DND-41 (cell line): ENCODE data around the gene RAVER2.

Experiments used
- ATAC-seq: fragments of 200-7000 bp; cut with Tn5 transposase; 3 replicates; pipeline ENCODE4 v1.9.1; 2021; ENCODE audit warnings: low read depth; ENCODE audit not compliant: insufficient read depth
- DNase-seq: peaks from one replicate; pipeline ENCODE4 v3.0.0-alpha.2; 2020
- H2AFZ ChIP-seq: 2 replicates; pipeline ENCODE4 v1.6.0; 2012; ENCODE audit warnings: low read depth, low read length
- H3K27ac ChIP-seq: 2 replicates; pipeline ENCODE4 v1.5.1; 2012; ENCODE audit warnings: low read length, inconsistent platforms
- H3K27me3 ChIP-seq: fragments of 200-600 bp; sonication (generic); 2 replicates; pipeline ENCODE4 v1.6.0; 2012; ENCODE audit warnings: low read length, mild to moderate bottlenecking, inconsistent platforms; ENCODE audit not compliant: insufficient read depth, poor library complexity
- H3K36me3 ChIP-seq: 2 replicates; pipeline ENCODE4 v1.5.1; 2012; ENCODE audit warnings: low read length, inconsistent platforms; ENCODE audit not compliant: insufficient read depth
- H3K4me1 ChIP-seq: 2 replicates; pipeline ENCODE4 v1.5.1; 2012; ENCODE audit warnings: mild to moderate bottlenecking, low read length; ENCODE audit not compliant: insufficient read depth
- H3K4me2 ChIP-seq: 2 replicates; pipeline ENCODE4 v1.6.0; 2012; ENCODE audit warnings: mild to moderate bottlenecking, moderate library complexity, low read length, inconsistent platforms; ENCODE audit not compliant: insufficient read depth
- H3K4me3 ChIP-seq, 2 experiments: fragments of 200-600 bp in 1 of 2; shearing (Covaris generic) in 1 of 2; 2 replicates each; pipeline ENCODE4 v1.5.1; 2012 to 2016; ENCODE audit warnings: inconsistent platforms in 2 of 2, low read length in 2 of 2, mild to moderate bottlenecking in 2 of 2, low read depth in 1 of 2, moderate library complexity in 1 of 2
- H3K79me2 ChIP-seq: 2 replicates; pipeline ENCODE4 v1.6.0; 2012; ENCODE audit warnings: low read length, inconsistent platforms; ENCODE audit not compliant: insufficient read depth
- H3K9ac ChIP-seq: 2 replicates; pipeline ENCODE4 v1.6.0; 2012; ENCODE audit warnings: low read depth, mild to moderate bottlenecking, inconsistent platforms, low read length, moderate library complexity
- H3K9me3 ChIP-seq: 2 replicates; pipeline ENCODE4 v1.5.1; 2012; ENCODE audit warnings: low read length, moderate library complexity, mild to moderate bottlenecking, inconsistent platforms; ENCODE audit not compliant: insufficient read depth, severe bottlenecking
- H4K20me1 ChIP-seq: 2 replicates; pipeline ENCODE4 v1.6.0; 2012; ENCODE audit warnings: low read length; ENCODE audit not compliant: insufficient read depth
- EZH2 ChIP-seq: IDR thresholded peaks from 3 replicates; pipeline ENCODE4 v1.6.1; 2012; ENCODE audit warnings: borderline replicate concordance, low read depth, mild to moderate bottlenecking, moderate library complexity, low read length, inconsistent platforms; ENCODE audit not compliant: severe bottlenecking
- TF ChIP-seq, protein P1 (sequence below): IDR thresholded peaks from 2 replicates; pipeline ENCODE4 v1.5.1; 2012; ENCODE audit warnings: borderline replicate concordance, low read length, moderate library complexity, mild to moderate bottlenecking; ENCODE audit not compliant: poor library complexity, severe bottlenecking; ENCODE audit errors: extremely low read depth

Gene RAVER2

DNA sequence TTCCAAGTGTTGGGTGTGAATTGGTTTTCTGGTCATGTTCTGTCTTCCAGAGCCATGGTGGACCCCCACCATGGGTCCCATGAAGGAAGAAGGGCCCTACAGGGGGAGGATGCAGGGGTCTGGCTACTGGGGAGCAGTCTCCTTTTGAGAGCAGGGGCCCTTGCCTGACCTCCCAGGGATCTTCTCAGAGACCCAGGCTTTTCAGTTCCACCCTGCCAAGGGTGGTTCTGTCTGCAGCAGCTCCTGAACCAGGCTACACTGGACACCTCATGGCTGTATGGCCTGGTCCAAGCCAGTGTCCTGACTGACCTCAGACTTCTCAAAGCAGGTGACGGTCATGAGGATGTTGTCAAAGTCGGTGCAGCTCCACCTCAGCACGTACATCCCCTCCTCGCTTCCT lies 112.5 kb downstream of the RAVER2 start:
- Histone ChIP-seq H3K4me1 (no peaks in the 10 kb centered on the region), H3K27ac (no peak overlapping the region), H3K9me3 (no peaks in the 10 kb centered on the region), H3K27me3 (no peaks in the 10 kb centered on the region), H3K4me3 (no peak overlapping the region), H3K79me2 (no peaks in the 10 kb centered on the region), H4K20me1 (no peaks in the 10 kb centered on the region), H2AFZ (no peak overlapping the region), H3K9ac (no peak overlapping the region), H3K4me2 (no peak overlapping the region), H3K36me3 (peaks cover 97% of the 10 kb centered on the region)
- TF ChIP-seq, protein P1, sequence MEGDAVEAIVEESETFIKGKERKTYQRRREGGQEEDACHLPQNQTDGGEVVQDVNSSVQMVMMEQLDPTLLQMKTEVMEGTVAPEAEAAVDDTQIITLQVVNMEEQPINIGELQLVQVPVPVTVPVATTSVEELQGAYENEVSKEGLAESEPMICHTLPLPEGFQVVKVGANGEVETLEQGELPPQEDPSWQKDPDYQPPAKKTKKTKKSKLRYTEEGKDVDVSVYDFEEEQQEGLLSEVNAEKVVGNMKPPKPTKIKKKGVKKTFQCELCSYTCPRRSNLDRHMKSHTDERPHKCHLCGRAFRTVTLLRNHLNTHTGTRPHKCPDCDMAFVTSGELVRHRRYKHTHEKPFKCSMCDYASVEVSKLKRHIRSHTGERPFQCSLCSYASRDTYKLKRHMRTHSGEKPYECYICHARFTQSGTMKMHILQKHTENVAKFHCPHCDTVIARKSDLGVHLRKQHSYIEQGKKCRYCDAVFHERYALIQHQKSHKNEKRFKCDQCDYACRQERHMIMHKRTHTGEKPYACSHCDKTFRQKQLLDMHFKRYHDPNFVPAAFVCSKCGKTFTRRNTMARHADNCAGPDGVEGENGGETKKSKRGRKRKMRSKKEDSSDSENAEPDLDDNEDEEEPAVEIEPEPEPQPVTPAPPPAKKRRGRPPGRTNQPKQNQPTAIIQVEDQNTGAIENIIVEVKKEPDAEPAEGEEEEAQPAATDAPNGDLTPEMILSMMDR, result no peak
- TF ChIP-seq EZH2, result no peak
- DNase-seq (no peak), ATAC-seq (no peak)

DNA sequence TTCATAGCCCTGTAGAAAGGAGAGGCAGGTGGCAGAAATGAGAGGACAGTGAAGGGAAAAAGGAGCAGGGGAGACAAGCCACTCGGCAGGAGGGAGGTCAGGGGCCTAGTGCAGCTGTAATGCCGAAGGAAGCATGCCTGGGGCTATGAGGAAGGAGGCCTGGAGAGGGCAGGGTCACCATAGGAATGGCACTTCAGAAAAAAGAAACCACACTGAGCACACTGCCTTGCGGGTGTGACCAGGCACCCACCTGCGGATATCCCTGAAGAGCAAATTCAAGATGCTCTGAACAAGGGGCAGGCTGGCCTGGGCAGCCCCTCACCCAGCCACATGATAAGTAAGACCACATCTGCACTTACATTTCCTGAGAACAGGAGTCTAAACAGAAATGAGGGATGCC lies 116.7 kb downstream of the RAVER2 start:
- H3K4me2 ChIP-seq, result no peak overlapping the region
- no peaks in the 10 kb centered on the region for H3K9me3 ChIP-seq
- H3K4me1 ChIP-seq, result no peaks in the 10 kb centered on the region
- H3K27me3 ChIP-seq, result no peaks in the 10 kb centered on the region
- H3K9ac ChIP-seq, result no peak overlapping the region
- no peak for TF ChIP-seq EZH2
- TF ChIP-seq, protein P1, result peak; percentile 28
- H3K36me3 ChIP-seq, result peaks cover 91% of the 10 kb centered on the region
- H3K27ac ChIP-seq, result no peak overlapping the region
- no peaks in the 10 kb centered on the region for H4K20me1 ChIP-seq
- DNase-seq, result no peak
- H3K79me2 ChIP-seq, result no peaks in the 10 kb centered on the region
- no peak overlapping the region for H3K4me3 ChIP-seq
- ATAC-seq, result no peak
- no peak overlapping the region for H2AFZ ChIP-seq

DNA sequence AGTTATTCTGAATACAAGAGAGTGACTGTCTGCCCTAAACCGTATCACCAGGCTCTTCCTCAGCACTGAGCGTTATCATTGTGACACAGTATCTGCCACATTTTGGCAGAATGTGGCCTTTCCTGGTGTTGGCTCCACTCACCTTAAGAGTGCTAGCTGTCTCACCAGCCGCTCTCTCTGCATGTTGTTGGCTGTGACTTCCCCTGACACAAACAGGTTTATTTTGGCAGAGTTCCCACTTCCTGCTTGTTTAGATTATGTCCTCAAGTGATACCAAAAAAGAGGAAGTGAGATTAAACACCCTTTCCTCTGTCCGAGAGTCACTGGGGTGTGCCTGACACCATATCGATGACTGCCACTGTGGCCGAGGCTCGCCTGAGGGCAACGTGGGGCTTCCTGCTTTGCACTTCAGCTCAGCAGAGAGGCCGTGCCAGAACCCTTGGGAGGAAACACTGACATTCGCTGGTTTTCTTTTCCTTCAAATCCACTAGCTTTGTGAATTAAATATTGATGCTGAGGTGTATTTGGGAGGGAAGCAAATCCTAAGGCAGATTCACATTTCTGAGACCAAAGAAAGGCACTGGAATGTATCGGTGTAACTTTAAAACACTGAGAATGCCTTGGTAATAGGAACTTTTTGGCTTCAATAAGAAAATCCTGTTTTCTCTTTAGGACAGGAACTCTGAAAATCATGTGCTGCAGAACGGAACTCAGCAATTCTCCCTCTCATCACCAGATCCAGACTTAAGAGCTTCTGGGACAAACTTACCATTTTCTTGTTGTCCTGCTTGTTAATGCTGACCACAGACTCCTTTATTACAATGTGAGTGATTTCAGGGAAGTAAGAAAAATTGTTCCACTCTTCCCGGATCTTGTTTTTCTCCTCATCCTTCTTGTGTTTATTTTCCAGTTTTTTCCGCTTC lies 119.4 kb downstream of the RAVER2 start:
- H3K27me3 ChIP-seq, result no peaks in the 10 kb centered on the region
- H3K4me3 ChIP-seq, result no peak overlapping the region
- peaks cover 89% of the 10 kb centered on the region for H3K36me3 ChIP-seq
- no peak overlapping the region for H3K4me2 ChIP-seq
- DNase-seq, result no peak
- H3K9me3 ChIP-seq, result no peaks in the 10 kb centered on the region
- no peak overlapping the region for H2AFZ ChIP-seq
- no peaks in the 10 kb centered on the region for H3K4me1 ChIP-seq
- no peak for TF ChIP-seq EZH2
- TF ChIP-seq, protein P1, result no peak
- H3K27ac ChIP-seq, result no peak overlapping the region
- no peaks in the 10 kb centered on the region for H3K79me2 ChIP-seq
- peak; percentile 24 for ATAC-seq
- peaks cover 2% of the 10 kb centered on the region; the same call in 1 of the 2 replicates for H4K20me1 ChIP-seq
- H3K9ac ChIP-seq, result no peak overlapping the region
